C4-2B (cell line): ENCODE measurements around the gene KRTAP26-1.

Experiments used
- ZFX ChIP-seq: fragments of 450-650 bp; IDR thresholded peaks from 2 replicates; pipeline ENCODE4 v1.6.1; 2017
- TF ChIP-seq, protein P1 (sequence below): fragments of 450-650 bp; conservative IDR thresholded peaks from 2 replicates; pipeline ENCODE4 v1.5.1; 2017; ENCODE audit warnings: mild to moderate bottlenecking

DNA sequence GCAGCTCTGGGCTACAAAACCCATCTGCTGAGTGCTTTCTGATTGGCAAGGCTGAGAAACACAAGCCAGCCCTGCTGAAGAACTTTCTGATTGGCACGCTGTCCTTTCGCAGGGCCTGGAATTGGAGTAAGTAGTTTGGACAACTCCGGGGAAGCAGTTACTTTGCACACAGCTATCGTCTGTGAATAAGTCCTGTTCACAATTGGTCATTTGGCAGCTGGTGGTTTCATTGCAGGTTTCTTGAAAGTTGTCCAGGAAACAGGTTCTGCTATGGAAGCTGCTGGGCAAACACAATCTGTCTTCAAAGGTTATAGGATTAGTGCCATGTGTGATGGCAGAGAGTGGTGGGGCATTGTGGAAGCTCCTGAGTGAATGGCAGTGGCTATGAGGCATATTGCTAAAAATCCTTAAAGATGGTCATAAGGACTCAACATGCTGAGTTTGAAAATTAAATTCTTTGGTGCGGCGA, 17.2 kb upstream of the KRTAP26-1 start, which contains the start of gene KRTAP27-1:
- TF ChIP-seq, protein P1, sequence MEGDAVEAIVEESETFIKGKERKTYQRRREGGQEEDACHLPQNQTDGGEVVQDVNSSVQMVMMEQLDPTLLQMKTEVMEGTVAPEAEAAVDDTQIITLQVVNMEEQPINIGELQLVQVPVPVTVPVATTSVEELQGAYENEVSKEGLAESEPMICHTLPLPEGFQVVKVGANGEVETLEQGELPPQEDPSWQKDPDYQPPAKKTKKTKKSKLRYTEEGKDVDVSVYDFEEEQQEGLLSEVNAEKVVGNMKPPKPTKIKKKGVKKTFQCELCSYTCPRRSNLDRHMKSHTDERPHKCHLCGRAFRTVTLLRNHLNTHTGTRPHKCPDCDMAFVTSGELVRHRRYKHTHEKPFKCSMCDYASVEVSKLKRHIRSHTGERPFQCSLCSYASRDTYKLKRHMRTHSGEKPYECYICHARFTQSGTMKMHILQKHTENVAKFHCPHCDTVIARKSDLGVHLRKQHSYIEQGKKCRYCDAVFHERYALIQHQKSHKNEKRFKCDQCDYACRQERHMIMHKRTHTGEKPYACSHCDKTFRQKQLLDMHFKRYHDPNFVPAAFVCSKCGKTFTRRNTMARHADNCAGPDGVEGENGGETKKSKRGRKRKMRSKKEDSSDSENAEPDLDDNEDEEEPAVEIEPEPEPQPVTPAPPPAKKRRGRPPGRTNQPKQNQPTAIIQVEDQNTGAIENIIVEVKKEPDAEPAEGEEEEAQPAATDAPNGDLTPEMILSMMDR, result no peak
- TF ChIP-seq ZFX, result no peak
